GM19463 (cell line): ENCODE results near the gene WIZ.

ENCODE experiments used
- ATAC-seq: cut with Tn5 transposase; IDR thresholded peaks from one replicate; pipeline ENCODE4 v1.9.1; 2021; ENCODE audit warnings: mild to moderate bottlenecking, moderate library complexity; ENCODE audit not compliant: unreplicated experiment

The WIZ gene

DNA sequence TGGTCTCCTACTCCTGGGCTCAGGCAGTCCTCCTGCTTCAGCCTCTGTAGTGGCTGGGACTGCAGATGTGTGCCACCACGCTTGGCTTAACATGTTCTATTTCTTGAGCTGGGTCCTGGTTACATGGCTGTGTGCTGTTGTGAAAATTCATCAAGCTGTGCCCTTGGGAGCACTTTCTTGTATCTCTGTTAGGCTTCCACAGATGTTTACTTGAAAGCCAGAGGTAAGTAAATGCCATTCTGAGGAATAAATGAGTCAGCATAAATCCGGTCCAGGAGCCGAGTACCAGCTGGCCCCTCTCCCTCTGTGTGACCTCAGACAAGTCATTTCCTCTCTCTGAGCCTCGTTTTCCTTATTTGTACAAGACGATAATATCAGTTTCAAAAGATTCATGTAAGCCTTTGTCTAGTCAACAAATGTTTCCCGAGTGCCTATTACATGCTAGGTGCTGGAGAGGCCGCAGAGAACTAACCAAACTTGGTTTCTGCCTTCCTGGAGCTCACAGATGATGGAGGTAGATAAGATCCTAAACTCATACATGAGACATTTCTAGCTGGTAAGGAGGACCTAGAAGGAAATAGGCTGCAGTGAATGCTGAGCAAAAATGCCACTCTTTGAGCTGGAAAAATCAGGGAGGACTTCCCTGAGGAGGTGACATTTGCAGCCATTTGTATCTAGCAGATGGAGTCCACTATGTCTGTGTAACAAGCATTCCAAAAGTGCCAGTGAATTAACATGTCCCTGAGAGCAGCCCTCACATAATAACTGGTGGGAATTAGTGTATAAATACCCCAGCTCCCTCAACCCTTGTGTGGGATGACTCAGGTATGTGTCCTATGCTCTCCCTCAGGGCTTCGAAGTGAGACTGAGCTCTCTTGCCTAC is 17.3 kb upstream of the WIZ start:
- ATAC-seq, result peak; percentile 66

- peak; percentile 48 for ATAC-seq
Measured at GRCh38 chr19:15464394-15465385, 14.9 kb upstream of the WIZ start, which contains the start of gene RASAL3. TSS of gene RASAL3 (minus strand) at chr19:15464544. CDS start at chr19:15464358, 186 bp downstream.

DNA sequence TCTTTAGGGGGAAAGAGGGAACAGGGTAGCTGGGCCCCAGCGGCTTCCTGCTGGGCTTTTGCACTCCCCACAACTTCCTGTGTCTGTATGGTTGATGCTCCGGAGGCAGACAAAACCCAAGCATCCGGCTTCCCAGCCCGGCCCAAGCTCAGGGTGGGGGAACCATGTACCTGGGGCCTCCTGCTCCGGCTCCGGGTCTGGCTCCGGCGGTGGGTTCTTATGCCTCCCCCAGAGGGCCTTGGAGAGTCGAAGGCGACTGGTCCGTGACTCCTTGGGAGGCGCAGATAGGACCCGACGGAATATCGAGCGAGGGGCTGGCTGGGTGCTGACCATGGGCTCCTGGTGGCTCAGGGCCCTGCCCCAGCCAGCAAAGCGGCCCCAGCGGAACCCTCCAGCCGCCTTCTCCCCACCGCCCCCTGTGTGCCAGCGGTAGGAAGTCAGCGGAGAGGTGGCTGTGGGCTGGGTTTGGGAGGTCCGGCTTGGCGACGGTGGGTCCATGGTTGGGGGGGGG is 14.2 kb upstream of the WIZ start:
- ATAC-seq, result peak; percentile 17

- no peak for ATAC-seq
Measured at GRCh38 chr19:15461694-15462093, 11.9 kb upstream of the WIZ start.

- no peak for ATAC-seq
Measured at GRCh38 chr19:15457701-15458484, 8.1 kb upstream of the WIZ start.

DNA sequence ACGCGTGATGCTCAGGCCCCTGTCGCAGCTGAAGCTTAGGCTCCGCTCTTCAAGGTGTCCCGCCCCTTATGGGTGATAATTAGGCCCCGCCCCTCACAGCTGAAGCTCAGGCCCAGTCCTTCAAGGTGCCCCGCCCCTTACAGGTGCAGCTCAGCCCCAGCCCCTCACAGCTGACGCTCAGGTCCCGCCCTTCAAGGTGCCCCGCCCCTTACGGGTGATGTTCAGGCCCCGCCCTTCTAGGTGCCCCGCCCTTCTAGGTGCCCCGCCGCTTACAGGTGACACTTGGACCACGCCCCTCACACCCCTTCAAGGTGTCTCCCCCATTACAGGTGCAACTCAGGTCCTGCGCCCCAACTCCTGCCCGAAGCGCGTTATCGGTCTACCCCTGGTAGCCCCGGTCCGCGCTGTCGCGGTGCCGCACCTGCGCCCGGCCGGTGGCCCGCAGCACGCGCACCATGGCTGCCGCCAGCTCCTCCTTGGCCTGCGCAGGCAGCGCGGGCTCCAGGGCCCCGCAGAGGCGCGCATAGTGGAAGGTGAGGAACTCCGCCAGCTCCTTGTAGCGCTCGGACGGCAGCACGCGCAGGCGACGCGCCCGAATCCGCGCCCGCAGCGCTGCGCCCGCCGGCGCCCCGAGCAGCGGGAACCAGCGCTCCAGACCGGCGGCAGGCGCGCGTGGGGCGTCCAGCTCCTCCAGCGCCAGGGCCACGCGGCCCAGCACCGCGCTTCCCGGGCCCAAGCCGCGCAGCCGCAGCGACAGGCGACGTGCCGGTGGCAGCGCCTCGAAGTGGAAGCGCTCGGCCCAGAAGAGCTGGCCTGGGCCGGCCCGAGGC is 7.3 kb upstream of the WIZ start:
- no peak for ATAC-seq

DNA sequence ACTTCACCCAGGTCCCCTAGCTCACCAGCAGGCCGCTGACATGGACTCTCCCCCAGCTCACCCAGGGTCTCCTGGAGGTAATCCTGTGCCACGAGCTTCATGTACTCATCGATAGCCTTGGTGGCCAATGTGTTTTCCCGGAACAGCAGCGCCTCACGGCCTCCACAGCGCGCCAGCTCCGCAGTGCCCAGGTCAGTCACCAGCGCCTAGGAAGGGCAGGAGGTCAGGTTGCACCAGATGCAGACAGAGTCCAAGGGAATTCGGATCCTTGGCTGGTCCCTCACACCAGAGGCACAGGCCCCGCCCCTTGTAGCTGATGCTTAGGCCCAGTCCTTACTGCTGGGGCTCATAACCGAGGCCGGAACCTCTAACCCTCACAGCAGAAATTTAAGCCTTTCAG is 6.7 kb upstream of the WIZ start:
- no peak for ATAC-seq

GRCh38 chr19:15455996-15456395 is 6.2 kb upstream of the WIZ start:
- ATAC-seq, result no peak

DNA sequence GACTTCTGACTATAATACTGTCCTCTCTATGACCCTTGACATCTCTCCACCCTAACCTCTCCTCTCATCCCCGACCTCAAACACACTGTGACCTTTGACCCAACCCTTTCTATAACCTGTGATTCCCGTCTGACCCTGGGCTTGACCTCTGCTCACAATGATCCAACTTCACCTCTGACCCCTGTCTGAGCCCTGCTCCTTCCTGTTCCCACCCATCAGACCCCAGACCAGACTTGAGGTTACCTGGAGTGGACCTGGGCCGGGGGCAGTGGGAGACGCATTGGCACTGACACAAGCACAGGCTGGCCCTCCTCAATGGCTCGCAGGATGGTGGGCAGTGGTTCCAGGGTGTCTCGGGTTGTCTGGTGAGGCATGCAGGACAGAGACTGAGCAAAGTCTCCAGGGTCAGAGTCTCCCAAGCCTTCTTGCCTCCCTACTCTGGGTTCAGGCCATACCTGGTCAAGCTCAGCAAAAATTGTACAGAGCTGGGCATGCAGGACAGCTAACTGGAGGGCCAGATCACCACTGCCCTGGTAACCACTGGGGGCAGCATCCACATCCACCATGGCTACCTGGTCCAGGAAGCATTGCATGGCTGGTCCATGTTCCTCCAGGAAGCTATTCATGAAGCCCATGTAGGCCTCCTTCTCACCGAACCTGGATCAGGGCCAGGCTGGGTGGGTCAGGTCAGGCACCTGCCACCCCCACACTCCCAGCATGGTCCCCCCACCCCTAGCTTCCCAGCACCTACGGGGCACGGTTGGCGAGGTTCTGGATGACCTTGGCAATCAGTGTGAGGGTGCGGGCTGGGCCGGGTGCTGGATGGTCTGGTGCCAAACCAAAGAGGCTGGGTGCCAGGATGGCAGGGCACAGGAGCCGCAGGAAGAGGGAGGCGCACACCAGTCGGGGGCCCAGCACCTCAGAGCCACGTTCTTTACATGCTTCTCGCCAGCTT is 4.4 kb upstream of the WIZ start:
- no peak for ATAC-seq

GRCh38 chr19:15453091-15453578 is 3.4 kb upstream of the WIZ start:
- ATAC-seq, result no peak

DNA sequence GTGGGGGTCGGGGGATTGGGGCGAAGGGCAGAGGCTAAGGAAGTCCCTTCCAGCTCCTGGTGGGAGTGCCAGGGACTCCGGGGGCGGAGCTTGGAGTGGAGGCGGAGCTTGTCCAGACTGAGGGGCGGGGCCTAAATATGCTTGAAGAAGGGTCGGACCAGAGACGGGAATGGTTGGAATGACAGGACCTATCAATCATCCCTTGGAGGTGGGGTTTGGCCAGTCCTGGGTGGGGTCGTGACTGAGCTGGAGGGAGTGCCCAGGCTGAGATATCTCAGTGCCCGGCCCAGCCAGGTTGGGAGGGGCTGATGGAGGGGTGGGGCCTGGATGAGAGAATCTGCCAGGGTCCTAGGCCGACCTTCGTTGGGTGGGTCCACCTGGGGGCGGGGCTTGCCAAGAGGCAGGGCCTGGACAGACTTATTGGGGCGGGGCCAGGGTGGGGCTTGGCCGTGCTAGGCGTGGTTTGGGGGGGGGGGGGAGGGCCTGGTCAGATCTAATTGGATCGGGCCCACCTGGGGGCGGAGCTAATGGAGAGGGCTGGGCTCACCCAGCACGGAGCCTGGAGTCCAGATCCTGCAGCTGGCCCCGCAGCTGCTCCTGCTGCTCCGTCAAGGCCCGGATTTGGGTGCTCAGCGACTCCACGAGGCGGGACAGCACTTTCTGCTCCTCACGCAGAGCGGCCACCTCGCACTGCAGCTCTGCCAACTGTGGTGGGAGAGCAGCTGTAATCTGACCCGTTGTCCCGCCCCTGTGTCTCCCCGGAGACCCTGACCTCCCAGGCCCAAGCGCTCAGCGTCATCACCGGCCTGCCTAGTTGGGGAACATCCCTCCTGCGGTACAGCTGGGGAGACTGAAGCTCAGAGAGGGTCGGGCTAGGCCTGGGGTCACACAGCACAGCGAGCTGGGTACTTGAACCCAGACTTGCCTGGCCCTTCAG is 2.6 kb upstream of the WIZ start:
- ATAC-seq, result no peak

- no peak for ATAC-seq
Measured at GRCh38 chr19:15450528-15450890, 753 bp upstream of the WIZ start.

GRCh38 chr19:15448778-15449619 is 757 bp downstream of the WIZ start:
- ATAC-seq, result no peak

- ATAC-seq, result no peak
Measured at GRCh38 chr19:15448044-15448777, 1.5 kb downstream of the WIZ start.

DNA sequence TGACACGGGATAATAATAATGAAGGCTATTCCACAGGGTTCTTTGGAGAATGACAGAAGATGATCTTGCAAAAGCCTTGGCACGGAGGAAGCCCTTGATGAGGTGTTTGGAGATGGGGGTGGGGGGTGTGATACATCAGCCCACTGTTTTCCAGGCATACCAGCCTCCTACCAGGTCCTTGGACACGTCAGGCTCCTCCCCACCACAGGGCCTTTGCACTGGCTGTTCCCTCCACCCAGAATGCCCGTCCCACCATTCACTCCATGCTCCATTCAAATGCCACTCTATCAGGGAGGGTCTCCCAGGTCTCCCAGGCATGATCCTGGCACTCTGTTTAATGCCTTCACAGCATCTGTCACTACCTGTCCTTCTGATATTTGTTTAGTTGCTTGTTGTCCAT is 2.7 kb downstream of the WIZ start:
- ATAC-seq, result no peak
